ENCODE data around the gene SLC4A9. TPM values are rescaled to one million over a fixed set of nuclear protein-coding genes. Genes with fewer than 3 reads are reported as not detected.

SLC4A9 gene
- 2.5 TPM for total RNA-seq
- polyA plus RNA-seq (ENCODE audit: insufficient read depth, low read depth, low replicate concordance): 29.9 TPM
- long read RNA-seq, donor 1: 0 reads
- long read RNA-seq, donor 2, partial matches to known transcripts: 0 of 1 reads
- long read RNA-seq, donor 2, other reads (novel, unspliced or antisense): 0 of 1 reads
- long read RNA-seq, donor 3: 0 reads
- long read RNA-seq, donor 4: 0 reads
- long read RNA-seq, donor 5: 0 reads
- long read RNA-seq, donor 6: 0 reads
- long read RNA-seq, donor 7, partial matches to known transcripts: 0 of 2 reads
- long read RNA-seq, donor 7, other reads (novel, unspliced or antisense): 2 of 2 reads
- long read RNA-seq, donor 8: 0 reads
- long read RNA-seq, donor 9: 0 reads
- long read RNA-seq, donor 10, partial matches to known transcripts: 0 of 1 reads
- long read RNA-seq, donor 10, other reads (novel, unspliced or antisense): 0 of 1 reads

GRCh38 chr5:140360101-140360500, at the start of gene SLC4A9:
TSS of gene SLC4A9 (plus strand) at chr5:140360194. CDS start at chr5:140360237, 43 bp downstream.
- Histone ChIP-seq H3K9me3 (ENCODE audit: control insufficient read depth in 2 of 3, insufficient read depth in 1 of 3, low read length in 3 of 3) (no peaks in the 10 kb centered on the region), H3K27me3 (ENCODE audit: control insufficient read depth, insufficient read depth, low read length) (no peaks in the 10 kb centered on the region), H3K27ac (ENCODE audit: low read depth in 2 of 2, low read length in 2 of 2) (no peak within 1 kb of the TSS), H3K4me3 (ENCODE audit: low read length in 3 of 3) (peak within 1 kb of the TSS in 1 of 3 donors; percentile 15), H3K36me3 (ENCODE audit: control insufficient read depth in 2 of 3, insufficient read depth in 3 of 3, low read length in 3 of 3) (no peaks in the 10 kb centered on the region), H3K9ac (ENCODE audit: low read length in 3 of 3) (no peak within 1 kb of the TSS), H3K4me1 (ENCODE audit: control insufficient read depth in 2 of 3, insufficient read depth in 2 of 3, low read depth in 1 of 3, low read length in 3 of 3) (peaks cover 0 to 10% (median 6%) of the 10 kb centered on the region in 3 donors)
- intact Hi-C loops (cut with DNase I): no loop called here
- TF ChIP-seq CTCF (IDR thresholded peaks at IDR 0.05; ENCODE audit: borderline replicate concordance, extremely low read depth, insufficient read depth): no peak
- FAIRE-seq: no peak
- DNase-seq: no peak

GRCh38 chr5:140310434-140310833, 49.6 kb upstream of the SLC4A9 start:
- DNase-seq (no peak), FAIRE-seq (no peak)
- no peaks in the 10 kb centered on the region for H3K27me3 ChIP-seq (ENCODE audit: control insufficient read depth, insufficient read depth, low read length)
- no peaks in the 10 kb centered on the region for H3K9me3 ChIP-seq (ENCODE audit: control insufficient read depth in 2 of 3, insufficient read depth in 1 of 3, low read length in 3 of 3)
- TF ChIP-seq CTCF (IDR thresholded peaks at IDR 0.05; ENCODE audit: borderline replicate concordance, extremely low read depth, insufficient read depth): no peak
- no peaks in the 10 kb centered on the region for H3K36me3 ChIP-seq (ENCODE audit: control insufficient read depth in 2 of 3, insufficient read depth in 3 of 3, low read length in 3 of 3)
- no peak overlapping the region for H3K9ac ChIP-seq (ENCODE audit: low read length in 3 of 3)
- intact Hi-C loops (cut with DNase I): no loop called here
- H3K4me3 ChIP-seq (ENCODE audit: low read length in 3 of 3): no peak overlapping the region
- no peak overlapping the region for H3K27ac ChIP-seq (ENCODE audit: low read depth in 2 of 2, low read length in 2 of 2)
- peaks cover 0 to 6% (median 0%) of the 10 kb centered on the region in 3 donors for H3K4me1 ChIP-seq (ENCODE audit: control insufficient read depth in 2 of 3, insufficient read depth in 2 of 3, low read depth in 1 of 3, low read length in 3 of 3)

GRCh38 chr5:140311011-140311467, 49.0 kb upstream of the SLC4A9 start:
- FAIRE-seq (no peak), DNase-seq (no peak)
- Histone ChIP-seq H3K9ac (ENCODE audit: low read length in 3 of 3) (no peak overlapping the region), H3K27me3 (ENCODE audit: control insufficient read depth, insufficient read depth, low read length) (no peaks in the 10 kb centered on the region), H3K27ac (ENCODE audit: low read depth in 2 of 2, low read length in 2 of 2) (no peak overlapping the region), H3K4me3 (ENCODE audit: low read length in 3 of 3) (no peak overlapping the region), H3K4me1 (ENCODE audit: control insufficient read depth in 2 of 3, insufficient read depth in 2 of 3, low read depth in 1 of 3, low read length in 3 of 3) (peaks cover 0 to 6% (median 0%) of the 10 kb centered on the region in 3 donors), H3K36me3 (ENCODE audit: control insufficient read depth in 2 of 3, insufficient read depth in 3 of 3, low read length in 3 of 3) (no peaks in the 10 kb centered on the region), H3K9me3 (ENCODE audit: control insufficient read depth in 2 of 3, insufficient read depth in 1 of 3, low read length in 3 of 3) (no peaks in the 10 kb centered on the region)
- intact Hi-C loops (cut with DNase I): no loop called here
- no peak for TF ChIP-seq CTCF (IDR thresholded peaks at IDR 0.05; ENCODE audit: borderline replicate concordance, extremely low read depth, insufficient read depth)

Measured in kidney (tissue), 22 donors.